NT2/D1 (cell line): ENCODE data around the gene DIRAS1.
"Not testable (repeated sequence)": the region's sequence is repeated elsewhere in the genome, so short reads cannot be mapped to it uniquely, and the experiment has no call there.

ENCODE experiments used
- SUZ12 ChIP-seq: IDR thresholded peaks from 2 replicates; pipeline ENCODE4 v1.6.1; 2011; ENCODE audit not compliant: insufficient read length, insufficient read depth; ENCODE audit errors: extremely low read depth
- YY1 ChIP-seq: IDR thresholded peaks from 2 replicates; pipeline ENCODE4 v1.6.1; 2011; ENCODE audit not compliant: insufficient read length, insufficient read depth
- ZNF274 ChIP-seq: IDR thresholded peaks from 2 replicates; pipeline ENCODE4 v1.6.1; 2011; ENCODE audit warnings: mild to moderate bottlenecking, low read depth, low read length

DNA sequence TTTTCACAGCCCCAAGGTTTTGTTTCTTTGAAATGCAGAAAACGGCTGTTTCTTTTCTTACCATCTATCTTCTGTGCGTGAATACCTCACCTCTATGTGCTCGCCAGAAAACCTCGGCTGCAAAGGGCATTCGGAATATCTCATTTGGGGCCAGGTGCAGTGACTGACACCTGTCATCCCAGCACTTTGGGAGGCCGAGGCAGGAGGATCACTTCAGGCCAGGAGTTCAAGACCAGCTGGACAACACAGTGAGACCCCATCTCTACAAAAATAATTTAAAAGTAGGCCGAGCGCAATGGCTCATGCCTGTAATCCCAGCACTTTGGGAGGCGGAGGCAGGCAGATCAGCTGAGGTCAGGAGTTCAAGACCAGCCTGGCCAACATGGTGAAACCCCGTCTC is 53.8 kb downstream of the DIRAS1 start:
- not testable (repeated sequence) for TF ChIP-seq ZNF274, SUZ12, YY1
